HG03469 (cell line): ENCODE results near the gene GPANK1.

Experiments
- ATAC-seq: cut with Tn5 transposase; IDR thresholded peaks from one replicate; pipeline ENCODE4 v1.9.1; 2021; ENCODE audit warnings: mild to moderate bottlenecking, moderate library complexity, moderate number of reproducible peaks; ENCODE audit not compliant: unreplicated experiment

Gene GPANK1

GRCh38 chr6:31621991-31622390 lies 42.8 kb downstream of the GPANK1 start:
- ATAC-seq, result no peak

GRCh38 chr6:31621320-31621939 lies 43.4 kb downstream of the GPANK1 start:
- ATAC-seq, result no peak

GRCh38 chr6:31620586-31621319 lies 44.0 kb downstream of the GPANK1 start, which contains the start of gene PRRC2A:
Gene PRRC2A, plus strand, starts transcription at chr6:31620715. Its CDS starts 2,075 bp downstream, at chr6:31622790.
- peak; percentile 11 for ATAC-seq

DNA sequence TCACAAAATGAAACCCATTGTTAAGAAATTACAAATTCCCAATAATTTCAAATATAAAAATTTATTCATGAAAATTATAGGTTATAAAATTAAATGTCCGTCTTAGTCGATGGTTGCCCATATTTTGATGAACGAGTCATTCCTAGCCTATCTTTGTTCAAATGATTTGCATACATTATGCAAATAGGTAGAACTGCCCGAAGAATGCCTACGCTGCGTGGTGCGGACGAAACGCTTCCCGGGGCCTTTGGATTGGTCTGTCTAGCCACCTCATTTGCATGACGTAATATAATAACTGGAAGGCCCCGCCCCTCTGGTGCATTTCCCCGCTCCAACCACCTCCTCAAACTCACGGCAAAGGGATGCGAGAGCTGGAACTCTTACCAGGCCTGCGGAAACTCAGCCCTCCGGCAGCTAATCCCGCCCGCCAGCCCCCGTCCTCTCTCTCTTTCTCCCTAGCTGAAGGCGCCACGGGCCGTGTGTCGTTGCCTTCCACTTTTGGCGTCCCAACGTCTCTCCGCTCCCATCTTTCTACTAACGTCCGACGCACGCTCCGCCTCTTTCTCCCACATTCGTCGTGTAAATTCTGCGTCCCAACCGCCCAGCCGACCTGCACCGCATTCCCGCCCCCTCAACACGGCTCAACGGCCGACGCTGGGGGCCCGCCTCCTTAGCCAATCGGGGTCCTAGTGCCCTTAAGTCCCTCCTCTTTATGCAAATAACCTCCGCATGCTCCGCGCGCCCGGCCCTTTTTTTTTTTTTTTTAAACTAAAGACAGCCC lies 44.8 kb downstream of the GPANK1 start:
- ATAC-seq, result peak; percentile 39

DNA sequence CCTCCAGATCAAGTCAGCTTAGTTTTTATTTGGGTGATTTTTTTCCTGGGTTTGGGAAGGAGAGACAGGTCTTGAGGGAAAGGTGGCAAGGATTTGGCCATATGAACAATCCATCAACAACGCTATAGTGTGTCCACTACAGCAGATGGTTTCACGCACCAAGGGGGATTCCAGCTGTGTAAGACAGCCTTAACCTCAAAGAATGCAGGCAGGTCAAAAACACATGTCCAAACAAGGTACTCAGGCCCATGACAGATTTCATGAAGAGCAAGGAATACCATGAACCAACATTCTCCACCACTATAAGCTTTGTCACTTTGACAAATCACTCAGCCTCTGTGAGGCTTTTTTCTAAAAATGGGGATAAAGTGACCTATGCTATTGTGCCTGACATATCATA lies 47.8 kb downstream of the GPANK1 start:
- ATAC-seq, result no peak

GRCh38 chr6:31615748-31616147 lies 49.0 kb downstream of the GPANK1 start:
- ATAC-seq, result no peak

GRCh38 chr6:31614684-31615578 lies 49.9 kb downstream of the GPANK1 start, which contains the start of gene AIF1:
Gene AIF1, plus strand, starts transcription at chr6:31615234. Its CDS starts 96 bp downstream, at chr6:31615330.
- no peak for ATAC-seq

DNA sequence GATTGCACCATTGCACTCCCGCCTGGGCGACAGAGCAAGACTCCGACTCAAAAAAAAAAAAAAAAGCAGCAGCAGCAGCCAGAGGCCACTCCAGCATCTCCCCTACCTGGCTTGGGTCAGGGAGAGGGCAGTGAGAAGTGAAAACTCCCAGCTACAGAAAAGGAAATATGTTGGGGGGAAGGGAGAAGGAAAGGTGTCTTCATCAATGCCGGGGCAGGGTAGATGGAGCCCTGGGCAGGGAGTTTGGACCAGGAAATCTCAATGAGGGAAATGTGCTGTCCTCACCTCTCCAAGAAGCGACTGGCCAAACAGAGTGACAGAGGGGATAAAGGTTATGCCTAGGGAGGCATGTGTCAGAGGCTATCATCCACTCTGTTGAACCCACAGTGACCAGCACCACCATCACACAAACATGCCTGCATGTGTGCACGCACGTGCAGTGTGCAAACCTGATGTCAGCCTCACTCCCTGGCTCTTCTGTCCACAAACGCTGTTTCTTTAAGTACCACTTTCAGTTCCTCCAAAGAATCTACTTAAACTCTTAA lies 50.6 kb downstream of the GPANK1 start:
- ATAC-seq, result no peak
